ENCODE results near the gene IGFN1. TPM values are rescaled to one million over a fixed set of nuclear protein-coding genes. Genes with fewer than 3 reads are reported as not detected.

Gene IGFN1
- polyA plus RNA-seq, 2 donors: 0.01 to 0.02 TPM

DNA sequence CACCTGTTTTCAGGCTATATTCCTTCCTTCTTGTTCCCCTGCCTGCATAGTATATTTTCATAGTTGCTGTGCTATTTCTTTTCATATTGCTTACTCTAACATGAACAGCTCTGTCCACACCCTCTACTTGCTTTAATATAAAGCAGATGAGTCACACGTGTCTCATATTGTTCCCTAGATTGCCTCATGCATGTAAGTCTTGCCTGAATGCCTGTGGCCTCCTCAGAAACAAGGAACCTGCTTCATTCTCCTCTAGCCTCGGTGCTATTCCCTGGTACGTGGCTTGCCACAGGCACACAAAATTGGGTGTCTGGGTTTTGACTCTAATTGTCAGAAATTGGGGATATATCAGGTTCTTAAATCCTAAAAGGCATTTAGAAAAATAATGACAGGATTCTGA, 76.2 kb downstream of the IGFN1 start:
- no peaks in the 10 kb centered on the region for H3K27me3 ChIP-seq (ENCODE audit: control insufficient read depth in 1 of 2, insufficient read depth in 2 of 2, low read length in 2 of 2)
- WGBS, 2 donors: 37 to 38% methylated on average over 3 of the region's 3 CpGs
- H3K27ac ChIP-seq (ENCODE audit: low read depth in 2 of 2, low read length in 1 of 2): peak overlapping the region; percentile 72 to 75

DNA sequence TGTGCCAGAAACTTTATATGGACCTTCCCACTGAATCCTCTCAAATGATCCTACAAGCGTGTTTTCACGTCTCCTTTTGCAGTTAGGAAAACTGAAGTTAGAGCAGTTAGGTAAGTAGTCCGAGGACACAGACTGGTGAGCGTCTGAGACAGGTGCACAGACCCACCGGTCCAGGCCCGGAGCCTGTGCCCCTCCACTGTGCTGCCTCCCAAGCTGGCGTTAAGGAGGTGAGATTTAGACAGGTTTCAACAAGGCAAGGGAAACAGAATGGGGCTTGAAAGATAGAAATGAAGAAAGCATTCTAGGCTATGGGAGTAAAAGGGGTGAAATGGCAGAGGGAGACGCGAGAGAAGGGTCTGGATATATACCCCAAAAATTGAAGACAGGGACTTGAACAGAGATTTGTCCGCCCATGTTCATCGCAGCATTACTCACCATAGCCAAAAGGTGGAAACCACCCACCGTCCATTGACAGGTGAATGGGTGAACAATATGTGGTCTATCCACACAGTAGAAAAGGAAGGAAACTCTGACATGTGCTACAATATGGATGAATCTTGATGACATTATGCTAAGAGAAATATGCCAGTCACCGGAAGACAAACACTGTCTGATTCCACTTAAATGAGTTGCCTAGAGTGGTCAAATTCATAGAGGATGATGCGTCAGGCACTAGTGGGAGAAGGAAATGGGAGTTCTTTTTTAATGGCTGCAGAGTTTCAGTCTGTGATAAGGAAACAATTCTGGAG, 77.0 kb downstream of the IGFN1 start:
- peaks cover 3 to 18% of the 10 kb centered on the region in 2 donors for H3K4me1 ChIP-seq (ENCODE audit: control insufficient read depth in 2 of 2, insufficient read depth in 2 of 2, low read length in 1 of 2)
- no peaks in the 10 kb centered on the region for H3K9me3 ChIP-seq (ENCODE audit: control insufficient read depth in 2 of 2, insufficient read depth in 1 of 2, low read depth in 1 of 2, low read length in 1 of 2)
- H3K27me3 ChIP-seq (ENCODE audit: control insufficient read depth in 1 of 2, insufficient read depth in 2 of 2, low read length in 2 of 2): no peaks in the 10 kb centered on the region
- peak overlapping the region; percentile 72 to 96 for H3K27ac ChIP-seq (ENCODE audit: low read depth in 2 of 2, low read length in 1 of 2)
- H3K36me3 ChIP-seq (ENCODE audit: control insufficient read depth in 2 of 2, insufficient read depth in 2 of 2, low read length in 1 of 2): no peaks in the 10 kb centered on the region
- no peak overlapping the region for H3K4me3 ChIP-seq (ENCODE audit: low read depth in 1 of 2, low read length in 2 of 2)
- 78 to 80% methylated on average over 14 of the region's 14 CpGs for WGBS, 2 donors

More for the DNA sequence above, 76.2 kb downstream of the IGFN1 start:
- Histone ChIP-seq H3K36me3 (ENCODE audit: control insufficient read depth in 2 of 2, insufficient read depth in 2 of 2, low read length in 1 of 2) (no peaks in the 10 kb centered on the region), H3K4me1 (ENCODE audit: control insufficient read depth in 2 of 2, insufficient read depth in 2 of 2, low read length in 1 of 2) (peaks cover 3 to 18% of the 10 kb centered on the region in 2 donors), H3K9me3 (ENCODE audit: control insufficient read depth in 2 of 2, insufficient read depth in 1 of 2, low read depth in 1 of 2, low read length in 1 of 2) (no peaks in the 10 kb centered on the region), H3K4me3 (ENCODE audit: low read depth in 1 of 2, low read length in 2 of 2) (no peak overlapping the region)

- no peak overlapping the region for H3K4me3 ChIP-seq (ENCODE audit: low read depth in 1 of 2, low read length in 2 of 2)
- no peaks in the 10 kb centered on the region for H3K27me3 ChIP-seq (ENCODE audit: control insufficient read depth in 1 of 2, insufficient read depth in 2 of 2, low read length in 2 of 2)
- no peaks in the 10 kb centered on the region for H3K9me3 ChIP-seq (ENCODE audit: control insufficient read depth in 2 of 2, insufficient read depth in 1 of 2, low read depth in 1 of 2, low read length in 1 of 2)
- H3K27ac ChIP-seq (ENCODE audit: low read depth in 2 of 2, low read length in 1 of 2): peak overlapping the region; percentile 50 to 87
- 33 to 45% methylated on average over 12 of the region's 12 CpGs for WGBS, 2 donors
- H3K36me3 ChIP-seq (ENCODE audit: control insufficient read depth in 2 of 2, insufficient read depth in 2 of 2, low read length in 1 of 2): no peaks in the 10 kb centered on the region
- H3K4me1 ChIP-seq (ENCODE audit: control insufficient read depth in 2 of 2, insufficient read depth in 2 of 2, low read length in 1 of 2): peaks cover 3 to 16% of the 10 kb centered on the region in 2 donors
These were observed 78.1 kb downstream of the IGFN1 start for GRCh38 chr1:201268604-201269151.

DNA sequence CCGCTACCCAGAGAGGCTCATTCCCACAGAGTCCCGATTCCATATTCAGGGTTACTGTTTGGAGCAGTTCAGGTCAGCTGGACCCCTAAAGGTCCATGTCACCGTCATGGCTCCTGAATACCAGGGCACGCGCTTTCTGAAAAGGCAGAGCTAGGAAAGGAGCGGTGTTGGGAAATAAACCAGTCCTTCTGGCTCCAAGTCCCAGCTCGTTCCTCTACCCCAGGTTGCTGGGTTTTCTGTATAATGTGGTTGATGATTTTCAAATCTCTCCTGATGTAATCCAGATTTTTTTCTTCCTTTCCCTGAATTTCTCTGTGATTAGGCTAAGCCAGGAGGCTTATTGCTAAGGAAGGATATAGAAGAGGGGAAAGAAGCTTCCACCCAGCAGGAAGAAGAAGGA, 78.7 kb downstream of the IGFN1 start:
- H3K36me3 ChIP-seq (ENCODE audit: control insufficient read depth in 2 of 2, insufficient read depth in 2 of 2, low read length in 1 of 2): no peaks in the 10 kb centered on the region
- no peaks in the 10 kb centered on the region for H3K27me3 ChIP-seq (ENCODE audit: control insufficient read depth in 1 of 2, insufficient read depth in 2 of 2, low read length in 2 of 2)
- no peak overlapping the region for H3K4me3 ChIP-seq (ENCODE audit: low read depth in 1 of 2, low read length in 2 of 2)
- no peaks in the 10 kb centered on the region for H3K9me3 ChIP-seq (ENCODE audit: control insufficient read depth in 2 of 2, insufficient read depth in 1 of 2, low read depth in 1 of 2, low read length in 1 of 2)
- H3K27ac ChIP-seq (ENCODE audit: low read depth in 2 of 2, low read length in 1 of 2): peak overlapping the region; percentile 50 to 87
- 59 to 64% methylated on average over 7 of the region's 7 CpGs for WGBS, 2 donors
- peaks cover 3 to 16% of the 10 kb centered on the region in 2 donors for H3K4me1 ChIP-seq (ENCODE audit: control insufficient read depth in 2 of 2, insufficient read depth in 2 of 2, low read length in 1 of 2)

- peak overlapping the region; percentile 50 to 82 for H3K27ac ChIP-seq (ENCODE audit: low read depth in 2 of 2, low read length in 1 of 2)
- H3K36me3 ChIP-seq (ENCODE audit: control insufficient read depth in 2 of 2, insufficient read depth in 2 of 2, low read length in 1 of 2): no peaks in the 10 kb centered on the region
- peaks cover 3 to 23% of the 10 kb centered on the region in 2 donors for H3K4me1 ChIP-seq (ENCODE audit: control insufficient read depth in 2 of 2, insufficient read depth in 2 of 2, low read length in 1 of 2)
- no peaks in the 10 kb centered on the region for H3K9me3 ChIP-seq (ENCODE audit: control insufficient read depth in 2 of 2, insufficient read depth in 1 of 2, low read depth in 1 of 2, low read length in 1 of 2)
- 79 to 80% methylated on average over 6 of the region's 6 CpGs for WGBS, 2 donors
- H3K4me3 ChIP-seq (ENCODE audit: low read depth in 1 of 2, low read length in 2 of 2): no peak overlapping the region
- H3K27me3 ChIP-seq (ENCODE audit: control insufficient read depth in 1 of 2, insufficient read depth in 2 of 2, low read length in 2 of 2): no peaks in the 10 kb centered on the region
These were observed 79.3 kb downstream of the IGFN1 start for GRCh38 chr1:201269900-201270410.

DNA sequence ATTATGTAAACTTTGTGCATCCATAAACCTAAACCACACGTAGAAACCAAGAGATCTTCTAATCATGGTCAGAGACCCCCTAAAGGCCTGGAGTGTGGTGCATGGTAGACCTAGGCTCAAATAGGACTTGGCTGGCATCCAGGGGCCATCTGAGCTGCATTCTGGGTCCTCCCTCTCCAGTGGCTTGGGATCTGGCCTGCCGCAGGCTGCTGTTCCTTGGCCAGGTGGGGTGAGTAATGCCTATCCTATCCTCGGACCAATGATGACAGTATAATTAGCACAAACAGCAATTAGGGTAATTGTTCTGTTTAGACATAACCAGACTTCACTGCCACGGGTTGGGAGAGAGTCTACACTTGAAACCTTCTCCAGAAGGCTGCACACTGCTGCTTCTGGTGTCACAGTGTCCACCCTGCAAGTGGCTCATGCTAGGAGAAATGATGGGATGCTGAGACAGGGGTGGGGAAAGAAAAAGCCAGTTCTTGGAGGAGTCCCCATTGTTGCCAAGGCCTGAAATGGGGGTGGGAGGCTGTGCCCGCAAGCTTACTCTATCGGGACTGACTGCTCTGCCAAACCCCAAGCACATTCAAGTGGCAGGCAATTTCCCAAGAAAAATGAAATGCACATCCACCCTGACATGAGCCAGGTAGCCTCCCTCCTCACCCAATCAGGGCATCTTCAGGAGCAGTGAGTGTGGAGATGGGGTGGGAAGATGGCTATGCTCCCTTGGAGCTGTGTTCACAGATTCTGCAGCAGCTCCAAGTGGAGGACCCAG, 80.2 kb downstream of the IGFN1 start:
- Histone ChIP-seq H3K27me3 (ENCODE audit: control insufficient read depth in 1 of 2, insufficient read depth in 2 of 2, low read length in 2 of 2) (no peaks in the 10 kb centered on the region), H3K36me3 (ENCODE audit: control insufficient read depth in 2 of 2, insufficient read depth in 2 of 2, low read length in 1 of 2) (no peaks in the 10 kb centered on the region), H3K4me1 (ENCODE audit: control insufficient read depth in 2 of 2, insufficient read depth in 2 of 2, low read length in 1 of 2) (peaks cover 3 to 28% of the 10 kb centered on the region in 2 donors), H3K4me3 (ENCODE audit: low read depth in 1 of 2, low read length in 2 of 2) (no peak overlapping the region), H3K27ac (ENCODE audit: low read depth in 2 of 2, low read length in 1 of 2) (no peak overlapping the region), H3K9me3 (ENCODE audit: control insufficient read depth in 2 of 2, insufficient read depth in 1 of 2, low read depth in 1 of 2, low read length in 1 of 2) (no peaks in the 10 kb centered on the region)
- 68 to 76% methylated on average over 6 of the region's 6 CpGs for WGBS, 2 donors

GRCh38 chr1:201272799-201273198, 82.2 kb downstream of the IGFN1 start:
- Histone ChIP-seq H3K27me3 (ENCODE audit: control insufficient read depth in 1 of 2, insufficient read depth in 2 of 2, low read length in 2 of 2) (no peaks in the 10 kb centered on the region), H3K27ac (ENCODE audit: low read depth in 2 of 2, low read length in 1 of 2) (no peak overlapping the region), H3K9me3 (ENCODE audit: control insufficient read depth in 2 of 2, insufficient read depth in 1 of 2, low read depth in 1 of 2, low read length in 1 of 2) (no peaks in the 10 kb centered on the region), H3K4me1 (ENCODE audit: control insufficient read depth in 2 of 2, insufficient read depth in 2 of 2, low read length in 1 of 2) (peaks cover 3 to 36% of the 10 kb centered on the region in 2 donors), H3K36me3 (ENCODE audit: control insufficient read depth in 2 of 2, insufficient read depth in 2 of 2, low read length in 1 of 2) (no peaks in the 10 kb centered on the region), H3K4me3 (ENCODE audit: low read depth in 1 of 2, low read length in 2 of 2) (no peak overlapping the region)
- 83 to 88% methylated on average over 10 of the region's 10 CpGs for WGBS, 2 donors

- Histone ChIP-seq H3K36me3 (ENCODE audit: control insufficient read depth in 2 of 2, insufficient read depth in 2 of 2, low read length in 1 of 2) (no peaks in the 10 kb centered on the region), H3K4me1 (ENCODE audit: control insufficient read depth in 2 of 2, insufficient read depth in 2 of 2, low read length in 1 of 2) (peaks cover 3 to 30% of the 10 kb centered on the region in 2 donors), H3K27me3 (ENCODE audit: control insufficient read depth in 1 of 2, insufficient read depth in 2 of 2, low read length in 2 of 2) (no peaks in the 10 kb centered on the region), H3K4me3 (ENCODE audit: low read depth in 1 of 2, low read length in 2 of 2) (no peak overlapping the region), H3K9me3 (ENCODE audit: control insufficient read depth in 2 of 2, insufficient read depth in 1 of 2, low read depth in 1 of 2, low read length in 1 of 2) (no peaks in the 10 kb centered on the region), H3K27ac (ENCODE audit: low read depth in 2 of 2, low read length in 1 of 2) (peak overlapping the region; percentile 94)
- WGBS, 2 donors: 69 to 78% methylated on average over 12 of the region's 12 CpGs
These were observed 84.1 kb downstream of the IGFN1 start for GRCh38 chr1:201274616-201275252.

- H3K27ac ChIP-seq (ENCODE audit: low read depth in 2 of 2, low read length in 1 of 2): peak overlapping the region; percentile 94
- H3K36me3 ChIP-seq (ENCODE audit: control insufficient read depth in 2 of 2, insufficient read depth in 2 of 2, low read length in 1 of 2): no peaks in the 10 kb centered on the region
- H3K9me3 ChIP-seq (ENCODE audit: control insufficient read depth in 2 of 2, insufficient read depth in 1 of 2, low read depth in 1 of 2, low read length in 1 of 2): no peaks in the 10 kb centered on the region
- no peaks in the 10 kb centered on the region for H3K27me3 ChIP-seq (ENCODE audit: control insufficient read depth in 1 of 2, insufficient read depth in 2 of 2, low read length in 2 of 2)
- H3K4me1 ChIP-seq (ENCODE audit: control insufficient read depth in 2 of 2, insufficient read depth in 2 of 2, low read length in 1 of 2): peaks cover 3 to 25% of the 10 kb centered on the region in 2 donors
- WGBS, 2 donors: 49 to 57% methylated on average over 15 of the region's 15 CpGs
- no peak overlapping the region for H3K4me3 ChIP-seq (ENCODE audit: low read depth in 1 of 2, low read length in 2 of 2)
These were observed 84.6 kb downstream of the IGFN1 start for GRCh38 chr1:201275253-201275666.

All from esophagus (tissue), 2 donors.